Liver (tissue), 9 donors: ENCODE measurements around the gene ZBTB2. TPM values are rescaled to one million over a fixed set of nuclear protein-coding genes. Genes with fewer than 3 reads are reported as not detected.

Experiments used
- DNase-seq: peaks from one replicate; pipeline ENCODE4 v3.0.0-alpha.2; 2017; ENCODE audit warnings: low spot score
- H3K27ac ChIP-seq, 2 donors: one replicate each; pipeline ENCODE4 v1.7.0; 2013; ENCODE audit warnings: inconsistent platforms in 2 of 2, low read length in 2 of 2, control low read depth in 1 of 2, low read depth in 1 of 2, mild to moderate bottlenecking in 1 of 2
- H3K27me3 ChIP-seq, 4 donors: one replicate each; pipeline versions ENCODE4 v1.6.1 to v1.7.0; 2013; ENCODE audit warnings: low read length in 3 of 4, inconsistent platforms in 1 of 4, mild to moderate bottlenecking in 1 of 4, moderate library complexity in 1 of 4; ENCODE audit not compliant: control insufficient read depth in 4 of 4, insufficient read depth in 4 of 4
- H3K36me3 ChIP-seq, 4 donors: one replicate each; pipeline versions ENCODE4 v1.6.1 to v1.7.0; 2013; ENCODE audit warnings: low read length in 3 of 4, mild to moderate bottlenecking in 3 of 4, low read depth in 1 of 4, moderate library complexity in 1 of 4; ENCODE audit not compliant: control insufficient read depth in 4 of 4, insufficient read depth in 3 of 4
- H3K4me1 ChIP-seq, 4 donors: one replicate each; pipeline versions ENCODE4 v1.6.1 to v1.7.0; 2013; ENCODE audit warnings: low read length in 3 of 4, mild to moderate bottlenecking in 3 of 4, moderate library complexity in 1 of 4; ENCODE audit not compliant: control insufficient read depth in 4 of 4, insufficient read depth in 4 of 4
- H3K4me3 ChIP-seq, 3 donors: one replicate each; pipeline versions ENCODE4 v1.6.1 to v1.7.0; 2013; ENCODE audit warnings: low read length in 3 of 3, control low read depth in 1 of 3, low read depth in 1 of 3, mild to moderate bottlenecking in 1 of 3
- H3K9ac ChIP-seq, 2 donors: one replicate each; pipeline ENCODE4 v1.7.0; 2013; ENCODE audit warnings: low read length in 2 of 2, mild to moderate bottlenecking in 2 of 2, moderate library complexity in 2 of 2, control low read depth in 1 of 2, low read depth in 1 of 2
- H3K9me3 ChIP-seq, 4 donors: one replicate each; pipeline versions ENCODE4 v1.6.1 to v1.7.0; 2013; ENCODE audit warnings: low read length in 3 of 4; ENCODE audit not compliant: control insufficient read depth in 4 of 4
- ATF3 ChIP-seq: IDR thresholded peaks from 2 replicates; pipeline ENCODE4 v1.6.1; 2016; ENCODE audit warnings: antibody characterized with exemption
- CTCF ChIP-seq: fragments of 150-350 bp; IDR thresholded peaks from 2 replicates; pipeline ENCODE4 v1.5.1; 2017; ENCODE audit warnings: improper control_type of control experiment, low read depth, low read length; ENCODE audit not compliant: missing input control
- EGR1 ChIP-seq, 2 donors: IDR thresholded peaks; 2 replicates each; pipeline ENCODE4 v1.6.1; 2016 to 2018; ENCODE audit warnings: antibody characterized with exemption in 2 of 2, low read depth in 2 of 2
- FOXA1 ChIP-seq: IDR thresholded peaks from 2 replicates; pipeline ENCODE4 v1.6.1; 2016; ENCODE audit warnings: antibody characterized with exemption
- FOXA2 ChIP-seq: IDR thresholded peaks from 2 replicates; pipeline ENCODE4 v1.6.1; 2016; ENCODE audit warnings: antibody characterized with exemption
- GABPA ChIP-seq, 2 donors: IDR thresholded peaks in 1 of 2; conservative IDR thresholded peaks in 1 of 2; 2 replicates each; pipeline ENCODE4 v1.6.1; 2016; ENCODE audit warnings: antibody characterized with exemption in 2 of 2, mild to moderate bottlenecking in 1 of 2, moderate library complexity in 1 of 2
- HNF4A ChIP-seq, 2 donors: conservative IDR thresholded peaks; 2 replicates each; pipeline ENCODE4 v1.6.1; 2016; ENCODE audit warnings: antibody characterized with exemption in 2 of 2, mild to moderate bottlenecking in 2 of 2
- HNF4G ChIP-seq: IDR thresholded peaks from 2 replicates; pipeline ENCODE4 v1.6.1; 2016; ENCODE audit warnings: antibody characterized with exemption
- JUND ChIP-seq, 2 donors: IDR thresholded peaks; 2 replicates each; pipeline ENCODE4 v1.6.1; 2016; ENCODE audit warnings: antibody characterized with exemption in 2 of 2
- MAX ChIP-seq: IDR thresholded peaks from 2 replicates; pipeline ENCODE4 v1.6.1; 2016; ENCODE audit warnings: antibody characterized with exemption
- NR2F2 ChIP-seq: IDR thresholded peaks from 2 replicates; pipeline ENCODE4 v1.6.1; 2016; ENCODE audit warnings: antibody characterized with exemption
- RAD21 ChIP-seq, 2 donors: IDR thresholded peaks; 2 replicates each; pipeline ENCODE4 v1.6.1; 2016; ENCODE audit warnings: antibody characterized with exemption in 2 of 2, mild to moderate bottlenecking in 2 of 2
- SP1 ChIP-seq: IDR thresholded peaks from 2 replicates; pipeline ENCODE4 v1.6.1; 2018; ENCODE audit warnings: antibody characterized with exemption, mild to moderate bottlenecking
- TAF1 ChIP-seq: conservative IDR thresholded peaks from 2 replicates; pipeline ENCODE4 v1.6.1; 2016; ENCODE audit warnings: antibody characterized with exemption, mild to moderate bottlenecking
- YY1 ChIP-seq: IDR thresholded peaks from 2 replicates; pipeline ENCODE4 v1.6.1; 2016; ENCODE audit warnings: antibody characterized with exemption, mild to moderate bottlenecking
- ZBTB33 ChIP-seq: IDR thresholded peaks from 2 replicates; pipeline ENCODE4 v1.6.1; 2016; ENCODE audit warnings: antibody characterized with exemption
- WGBS: extraction: QIAGEN DNeasy Blood & Tissue Kit; methylation state at CpG from one replicate; pipeline ENCODE4 v1.1.7; 2013; 5-methylcytosine and 5-hydroxymethylcytosine counted together
- polyA plus RNA-seq, 2 donors: library from polyadenylated mRNA; stranded (reverse) in 1 of 2; unstranded in 1 of 2; fragments of 200-250 nt in 1 of 2; fragments of >200 nt in 1 of 2; fragmentation: Nextera tagmentation in 1 of 2; extraction: Ambion mirVana in 1 of 2; gene quantifications; one replicate each; pipeline versions ENCODE4 v1.2.1 to v1.2.3, GENCODE V29; 2013 to 2015
- total RNA-seq, 2 donors: library from RNA; depleted of rRNA; stranded (reverse); fragments of >200 nt; gene quantifications; one replicate each; pipeline ENCODE4 v1.2.3, GENCODE V29; 2014
- TF ChIP-seq, protein P1 (sequence below): IDR thresholded peaks from 2 replicates; pipeline ENCODE4 v1.6.1; 2016; ENCODE audit warnings: antibody characterized with exemption, mild to moderate bottlenecking
- donor health status: healthy.
- donor health status: healthy.
- donor health status: healthy.
- donor health status: healthy.
- donor health status: healthy.

ZBTB2 gene
- total and polyA plus RNA-seq, 4 donors = 2.5 to 4.2 (median 3.0) TPM

GRCh38 chr6:151372164-151372563 lies 19.2 kb downstream of the ZBTB2 start (continued):
- TF ChIP-seq, protein P1, sequence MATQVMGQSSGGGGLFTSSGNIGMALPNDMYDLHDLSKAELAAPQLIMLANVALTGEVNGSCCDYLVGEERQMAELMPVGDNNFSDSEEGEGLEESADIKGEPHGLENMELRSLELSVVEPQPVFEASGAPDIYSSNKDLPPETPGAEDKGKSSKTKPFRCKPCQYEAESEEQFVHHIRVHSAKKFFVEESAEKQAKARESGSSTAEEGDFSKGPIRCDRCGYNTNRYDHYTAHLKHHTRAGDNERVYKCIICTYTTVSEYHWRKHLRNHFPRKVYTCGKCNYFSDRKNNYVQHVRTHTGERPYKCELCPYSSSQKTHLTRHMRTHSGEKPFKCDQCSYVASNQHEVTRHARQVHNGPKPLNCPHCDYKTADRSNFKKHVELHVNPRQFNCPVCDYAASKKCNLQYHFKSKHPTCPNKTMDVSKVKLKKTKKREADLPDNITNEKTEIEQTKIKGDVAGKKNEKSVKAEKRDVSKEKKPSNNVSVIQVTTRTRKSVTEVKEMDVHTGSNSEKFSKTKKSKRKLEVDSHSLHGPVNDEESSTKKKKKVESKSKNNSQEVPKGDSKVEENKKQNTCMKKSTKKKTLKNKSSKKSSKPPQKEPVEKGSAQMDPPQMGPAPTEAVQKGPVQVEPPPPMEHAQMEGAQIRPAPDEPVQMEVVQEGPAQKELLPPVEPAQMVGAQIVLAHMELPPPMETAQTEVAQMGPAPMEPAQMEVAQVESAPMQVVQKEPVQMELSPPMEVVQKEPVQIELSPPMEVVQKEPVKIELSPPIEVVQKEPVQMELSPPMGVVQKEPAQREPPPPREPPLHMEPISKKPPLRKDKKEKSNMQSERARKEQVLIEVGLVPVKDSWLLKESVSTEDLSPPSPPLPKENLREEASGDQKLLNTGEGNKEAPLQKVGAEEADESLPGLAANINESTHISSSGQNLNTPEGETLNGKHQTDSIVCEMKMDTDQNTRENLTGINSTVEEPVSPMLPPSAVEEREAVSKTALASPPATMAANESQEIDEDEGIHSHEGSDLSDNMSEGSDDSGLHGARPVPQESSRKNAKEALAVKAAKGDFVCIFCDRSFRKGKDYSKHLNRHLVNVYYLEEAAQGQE = no peak
- no peak for TF ChIP-seq TAF1
- TF ChIP-seq EGR1 (IDR thresholded peaks at IDR 0.05; ENCODE audit: low read depth in 2 of 2) = no peak
- TF ChIP-seq SP1 = no peak
- TF ChIP-seq JUND (IDR thresholded peaks at IDR 0.05) = no peak
- no peak for TF ChIP-seq HNF4A (conservative IDR thresholded peaks at IDR 0.05)

DNA sequence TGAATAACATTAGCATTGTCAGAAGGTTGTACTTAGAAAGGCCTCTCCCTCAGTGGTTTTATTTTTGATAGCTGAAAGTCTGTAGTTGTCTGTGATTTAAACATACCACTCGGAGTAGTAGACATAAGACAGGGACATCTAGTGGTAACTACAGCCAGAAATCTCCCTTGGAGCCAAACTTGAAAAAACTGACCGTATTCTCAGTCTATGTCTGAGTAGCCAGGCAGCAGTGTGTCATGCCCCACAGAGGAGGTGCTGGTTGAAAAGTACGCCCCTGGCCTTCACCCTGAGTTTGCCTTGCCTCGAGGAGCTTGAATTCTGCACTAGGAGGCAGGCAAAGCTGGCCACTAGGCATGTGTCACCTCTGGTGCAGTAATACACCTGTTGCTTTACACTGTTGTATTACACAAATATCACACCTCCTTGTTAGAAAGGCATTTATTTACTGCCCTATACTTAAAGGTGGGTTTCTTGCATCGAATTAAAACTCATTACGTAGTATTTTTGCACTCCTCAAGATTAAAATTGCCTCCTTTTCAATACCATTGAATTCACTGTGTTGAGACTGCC lies 20.8 kb downstream of the ZBTB2 start:
- Histone ChIP-seq H3K36me3 (peaks cover 7 to 28% (median 15%) of the 10 kb centered on the region in 4 donors), H3K27me3 (no peaks in the 10 kb centered on the region), H3K4me3 (no peak overlapping the region), H3K27ac (no peak overlapping the region), H3K4me1 (peaks cover 5 to 8% (median 6%) of the 10 kb centered on the region in 4 donors), H3K9me3 (no peaks in the 10 kb centered on the region), H3K9ac (no peak overlapping the region)
- DNase-seq = no peak
- TF ChIP-seq FOXA2 = no peak
- no peak for TF ChIP-seq ZBTB33
- TF ChIP-seq NR2F2 = no peak
- TF ChIP-seq SP1 = no peak
- TF ChIP-seq CTCF = no peak
- no peak for TF ChIP-seq HNF4A (conservative IDR thresholded peaks at IDR 0.05)
- no peak for TF ChIP-seq HNF4G
- TF ChIP-seq GABPA (IDR thresholded peaks at IDR 0.05 in 1 of 2, conservative IDR thresholded peaks at IDR 0.05 in 1 of 2) = no peak
- no peak for TF ChIP-seq YY1
- no peak for TF ChIP-seq JUND (IDR thresholded peaks at IDR 0.05)
- no peak for TF ChIP-seq FOXA1
- WGBS = 91% methylated on average over 6 of the region's 6 CpGs

- Histone ChIP-seq H3K27ac (no peak overlapping the region), H3K4me1 (peaks cover 0 to 2% (median 0%) of the 10 kb centered on the region in 4 donors), H3K4me3 (no peak overlapping the region), H3K36me3 (peaks cover 10 to 21% (median 15%) of the 10 kb centered on the region in 4 donors), H3K27me3 (no peaks in the 10 kb centered on the region), H3K9ac (no peak overlapping the region), H3K9me3 (no peaks in the 10 kb centered on the region)
- WGBS = 97% methylated on average over 6 of the region's 6 CpGs
- no peak for DNase-seq
- TF ChIP-seq TAF1 (no peak), YY1 (no peak), HNF4G (no peak), CTCF (no peak), ATF3 (no peak), JUND (IDR thresholded peaks at IDR 0.05) (no peak), HNF4A (conservative IDR thresholded peaks at IDR 0.05) (no peak), RAD21 (IDR thresholded peaks at IDR 0.05) (no peak), NR2F2 (no peak), MAX (no peak)
Observed at GRCh38 chr6:151365233-151365632, 26.1 kb downstream of the ZBTB2 start.
